MCF 10A (cell line): ENCODE results near the gene NLRP8. TPM values are rescaled to one million over a fixed set of nuclear protein-coding genes. Genes with fewer than 3 reads are reported as not detected.

Source experiments
- BruUV-seq: library from RNA; stranded (reverse); fragments of 400-500 nt; replicated peaks from 2 replicates; lab custom pipeline; 2021; lab: Mats Ljungman, UMichigan
- CTCF ChIA-PET: fragments of 300-600 bp; sonication (Branson Sonifier 250); formaldehyde crosslinking; extraction: SDS; loops from one replicate; lab custom pipeline; 2021; ENCODE audit warnings: antibody characterized with exemption, inconsistent platforms; lab: Yijun Ruan, JAX
- POLR2A ChIA-PET: fragments of 300-600, 350-650 bp; sonication (Branson Sonifier 250); formaldehyde crosslinking; extraction: SDS; loops from one replicate; lab custom pipeline; 2020; ENCODE audit warnings: antibody characterized with exemption, inconsistent platforms; lab: Yijun Ruan, JAX
- DNase-seq: peaks from one replicate; pipeline ENCODE4 v3.0.0-alpha.2; 2018; ENCODE audit not compliant: unreplicated experiment
- H3K27ac Mint-ChIP-seq: one replicate; pipeline ENCODE4 v1.8.0; 2022; ENCODE audit warnings: mild to moderate bottlenecking, low read depth, mixed read lengths; ENCODE audit not compliant: unreplicated experiment
- H3K27me3 Mint-ChIP-seq: one replicate; pipeline ENCODE4 v1.8.0; 2022; ENCODE audit warnings: mixed read lengths; ENCODE audit not compliant: insufficient read depth, unreplicated experiment
- H3K36me3 Mint-ChIP-seq: one replicate; pipeline ENCODE4 v1.8.0; 2022; ENCODE audit warnings: mild to moderate bottlenecking, moderate library complexity, mixed read lengths; ENCODE audit not compliant: insufficient read depth, unreplicated experiment
- H3K4me1 Mint-ChIP-seq: one replicate; pipeline ENCODE4 v1.8.0; 2022; ENCODE audit warnings: mixed read lengths; ENCODE audit not compliant: insufficient read depth, unreplicated experiment
- H3K4me3 Mint-ChIP-seq: one replicate; pipeline ENCODE4 v1.8.0; 2022; ENCODE audit warnings: mild to moderate bottlenecking, moderate library complexity, mixed read lengths; ENCODE audit not compliant: unreplicated experiment
- H3K9me3 Mint-ChIP-seq: one replicate; pipeline ENCODE4 v1.8.0; 2022; ENCODE audit warnings: mixed read lengths; ENCODE audit not compliant: unreplicated experiment
- CTCF ChIP-seq: fragments of 200-600 bp; IDR thresholded peaks from one replicate; pipeline ENCODE4 v1.8.0; 2022; ENCODE audit warnings: antibody characterized with exemption, mild to moderate bottlenecking; ENCODE audit not compliant: unreplicated experiment
- intact Hi-C: fragments of 100-400 bp; cut with micrococcal nuclease; formaldehyde crosslinking; loops from 2 replicates; pipeline ENCODE4 v1.14.1; 2022
- total RNA-seq: library from RNA; stranded (reverse); gene quantifications from 2 replicates; pipeline ENCODE4 v1.2.3, GENCODE V29; 2022

Gene NLRP8
- total RNA-seq, 1 experiment from 2014 or later = not detected

GRCh38 chr19:55907286-55907685 lies 40.3 kb upstream of the NLRP8 start:
- Mint-ChIP-seq H3K36me3 (no peaks in the 10 kb centered on the region), H3K27me3 (no peaks in the 10 kb centered on the region), H3K9me3 (peaks cover 48% of the 10 kb centered on the region), H3K27ac (no peak overlapping the region), H3K4me1 (no peaks in the 10 kb centered on the region), H3K4me3 (no peak overlapping the region)
- ChIA-PET POLR2A (no interaction called here), CTCF (no interaction called here)
- DNase-seq = no peak
- intact Hi-C loops = no loop called here
- no TSS peak for BruUV-seq
- TF ChIP-seq CTCF = no peak

- H3K36me3 Mint-ChIP-seq = no peaks in the 10 kb centered on the region
- no peak overlapping the region for H3K27ac Mint-ChIP-seq
- no peaks in the 10 kb centered on the region for H3K27me3 Mint-ChIP-seq
- ChIA-PET POLR2A (no interaction called here), CTCF (no interaction called here)
- peaks cover 50% of the 10 kb centered on the region for H3K9me3 Mint-ChIP-seq
- intact Hi-C loops = no loop called here
- TF ChIP-seq CTCF = no peak
- no peaks in the 10 kb centered on the region for H3K4me1 Mint-ChIP-seq
- DNase-seq = no peak
- no peak overlapping the region for H3K4me3 Mint-ChIP-seq
- BruUV-seq = no TSS peak
Measured at GRCh38 chr19:55907746-55908145, 39.9 kb upstream of the NLRP8 start.

GRCh38 chr19:55909801-55910200 lies 37.8 kb upstream of the NLRP8 start:
- Mint-ChIP-seq H3K27me3 (no peaks in the 10 kb centered on the region), H3K36me3 (no peaks in the 10 kb centered on the region), H3K4me3 (no peak overlapping the region), H3K9me3 (peaks cover 46% of the 10 kb centered on the region), H3K27ac (no peak overlapping the region), H3K4me1 (no peaks in the 10 kb centered on the region)
- POLR2A ChIA-PET = no interaction called here
- no peak for TF ChIP-seq CTCF
- no TSS peak for BruUV-seq
- DNase-seq = no peak
- CTCF ChIA-PET = interaction anchor here (0.7 to 1.4 kb wide), 2 partner anchors 8 to 456 kb away, joined by 3 read pairs; no protein-coding TSS in a partner anchor
- intact Hi-C loops = no loop called here

- H3K9me3 Mint-ChIP-seq = peaks cover 60% of the 10 kb centered on the region
- CTCF ChIA-PET = no interaction called here
Measured at GRCh38 chr19:55912916-55913315, 34.7 kb upstream of the NLRP8 start.

More at GRCh38 chr19:55912916-55913315, 34.7 kb upstream of the NLRP8 start:
- TF ChIP-seq CTCF = no peak
- H3K27ac Mint-ChIP-seq = no peak overlapping the region
- BruUV-seq = no TSS peak
- no peak for DNase-seq
- H3K36me3 Mint-ChIP-seq = no peaks in the 10 kb centered on the region
- intact Hi-C loops = no loop called here
- H3K4me1 Mint-ChIP-seq = no peaks in the 10 kb centered on the region
- H3K4me3 Mint-ChIP-seq = no peak overlapping the region
- POLR2A ChIA-PET = no interaction called here
- no peaks in the 10 kb centered on the region for H3K27me3 Mint-ChIP-seq
